Measurements from ENCODE around the gene SYNGR3.
"Not testable (repeated sequence)": the region's sequence is repeated elsewhere in the genome, so short reads cannot be mapped to it uniquely, and the experiment has no call there.

SYNGR3 gene

DNA sequence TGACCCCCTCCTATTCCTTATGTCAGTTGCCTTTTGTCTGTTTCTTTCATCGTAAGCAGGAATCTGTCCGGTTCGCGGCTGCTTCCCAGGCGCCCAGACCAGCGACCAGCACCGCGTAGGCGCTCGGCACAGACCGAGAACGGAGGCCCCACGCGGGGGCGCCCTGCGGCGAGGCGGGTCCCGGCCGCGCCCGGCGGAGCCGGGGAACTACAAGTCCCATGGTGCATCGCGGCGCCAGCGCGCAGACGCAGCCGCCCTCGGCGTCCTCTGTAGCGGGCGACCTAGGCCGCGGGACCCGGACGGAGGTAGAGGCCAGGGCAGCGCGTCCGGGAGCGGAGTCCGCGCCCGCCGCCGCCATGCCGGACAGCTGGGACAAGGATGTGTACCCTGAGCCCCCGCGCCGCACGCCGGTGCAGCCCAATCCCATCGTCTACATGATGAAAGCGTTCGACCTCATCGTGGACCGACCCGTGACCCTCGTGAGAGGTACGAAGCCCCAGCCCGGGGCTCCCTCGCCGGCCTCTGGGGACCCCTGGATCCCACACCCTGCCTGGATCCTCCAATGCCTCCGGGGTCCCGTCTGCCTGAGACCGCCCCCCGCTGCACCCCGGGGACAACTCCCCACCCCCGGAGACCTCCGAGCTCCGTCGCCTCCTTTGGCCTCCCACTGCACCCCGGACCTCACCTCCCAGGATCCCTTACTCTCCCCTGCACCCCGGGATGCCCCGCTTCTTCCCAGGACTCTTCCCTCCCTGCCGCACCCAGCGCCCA lies 30.3 kb upstream of the SYNGR3 start, which contains the start of gene NDUFB10:
NDUFB10 (plus strand) TSS at position 270 of the 771 bp plus-strand sequence; CDS start at position 357, 87 bp downstream.
- DNase-seq (ENCODE audit: low read depth), result peak; percentile 89

DNA sequence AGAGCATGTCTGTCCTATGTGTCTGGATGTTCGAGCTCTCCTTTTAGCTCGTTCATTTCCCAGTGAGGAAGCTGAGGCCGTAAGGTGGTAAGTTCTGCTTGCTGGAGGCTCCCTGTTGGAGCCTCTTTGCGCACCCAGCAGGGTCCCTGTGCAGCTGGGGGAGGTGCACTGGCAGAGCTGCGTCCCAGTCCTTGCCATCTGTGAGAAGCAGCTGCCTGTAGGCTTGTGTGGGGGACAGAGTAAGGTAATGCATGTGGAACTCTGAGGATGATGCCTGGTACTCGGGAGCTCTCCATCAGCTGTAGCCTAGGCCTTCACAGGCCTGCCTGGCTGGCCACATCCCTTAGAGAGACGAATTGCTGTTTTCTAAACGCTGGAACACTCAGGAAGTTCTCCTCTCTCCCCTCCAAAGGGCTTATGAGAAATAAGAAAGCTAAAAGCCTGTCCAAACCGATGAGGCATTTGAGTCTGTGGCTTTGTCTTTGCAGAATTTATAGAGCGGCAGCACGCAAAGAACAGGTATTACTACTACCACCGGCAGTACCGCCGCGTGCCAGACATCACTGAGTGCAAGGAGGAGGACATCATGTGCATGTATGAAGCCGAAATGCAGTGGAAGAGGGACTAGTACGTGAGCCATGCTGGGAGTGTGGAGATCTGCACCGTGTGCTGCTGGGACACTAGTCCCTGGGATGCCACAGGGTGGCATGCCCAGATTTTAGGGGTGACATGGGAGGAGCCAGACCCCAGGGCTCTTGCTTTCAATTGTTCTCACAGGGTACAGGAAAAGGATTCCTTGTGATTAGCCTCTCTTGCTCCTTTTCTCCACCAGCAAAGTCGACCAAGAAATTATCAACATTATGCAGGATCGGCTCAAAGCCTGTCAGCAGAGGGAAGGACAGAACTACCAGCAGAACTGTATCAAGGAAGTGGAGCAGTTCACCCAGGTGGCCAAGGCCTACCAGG lies 28.8 kb upstream of the SYNGR3 start:
- DNase-seq (ENCODE audit: low read depth), result no peak

DNA sequence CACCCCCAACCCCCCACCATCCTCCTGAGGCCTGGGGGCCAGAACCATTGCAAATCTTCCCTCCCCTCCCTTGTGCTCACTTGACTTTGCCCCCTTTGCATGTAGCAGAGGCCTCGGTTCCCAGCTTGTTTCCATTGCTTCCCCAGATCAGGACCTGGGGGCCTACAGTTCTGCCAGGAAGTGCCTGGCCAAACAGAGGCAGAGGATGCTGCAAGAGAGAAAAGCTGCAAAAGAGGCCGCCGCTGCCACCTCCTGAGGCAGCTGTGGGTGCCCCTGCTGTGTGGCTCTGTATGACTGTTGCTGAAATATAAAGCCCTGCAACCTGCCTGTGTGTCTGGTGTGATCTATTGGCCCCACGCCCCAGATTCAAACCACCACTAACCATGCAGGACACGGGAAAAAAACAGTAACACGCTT lies 28.1 kb upstream of the SYNGR3 start:
- DNase-seq (ENCODE audit: low read depth), result no peak

DNA sequence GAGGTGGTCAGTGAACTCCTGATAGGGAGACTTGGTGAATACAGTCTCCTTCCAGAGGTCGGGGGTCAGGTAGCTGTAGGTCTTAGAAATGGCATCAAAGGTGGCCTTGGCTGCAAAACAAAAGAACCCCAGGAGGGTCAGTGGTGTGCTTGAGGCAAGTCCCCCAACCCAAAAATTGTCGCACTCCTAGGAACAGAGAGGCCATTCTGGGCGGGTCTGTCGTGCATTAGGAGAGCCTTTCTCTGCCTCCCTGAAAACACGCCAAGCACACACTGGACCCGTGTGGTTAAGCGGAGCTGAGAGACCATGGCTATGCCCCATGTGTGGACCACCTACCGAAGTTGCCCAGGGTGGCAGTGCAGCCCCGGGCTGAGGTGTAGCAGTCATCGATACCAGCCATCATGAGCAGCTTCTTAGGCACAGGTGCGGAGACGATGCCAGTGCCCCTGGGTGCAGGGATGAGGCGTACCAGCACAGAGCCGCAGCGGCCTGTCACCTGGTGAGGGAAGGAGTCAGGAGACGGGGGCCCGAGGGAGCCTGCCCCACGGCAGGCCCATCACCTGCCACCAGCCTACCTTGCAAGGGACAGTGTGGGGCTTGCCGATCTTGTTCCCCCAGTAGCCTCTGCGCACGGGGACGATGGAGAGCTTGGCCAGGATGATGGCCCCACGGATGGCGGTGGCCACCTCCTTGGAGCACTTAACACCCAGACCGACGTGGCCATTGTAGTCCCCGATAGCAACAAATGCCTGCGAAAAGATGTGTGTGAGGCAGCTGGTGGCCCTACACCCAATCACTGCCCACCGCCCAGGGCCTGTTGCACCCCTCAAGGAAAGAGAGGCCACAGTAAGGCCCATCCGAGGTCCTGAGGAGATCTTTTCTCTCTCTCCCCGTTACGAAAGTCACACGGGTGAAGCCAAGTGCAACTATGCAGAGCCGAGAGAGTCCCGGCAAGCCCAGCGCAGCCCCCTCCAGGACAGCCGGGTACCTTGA lies 27.3 kb upstream of the SYNGR3 start:
- not testable (repeated sequence) for DNase-seq (ENCODE audit: low read depth)

DNA sequence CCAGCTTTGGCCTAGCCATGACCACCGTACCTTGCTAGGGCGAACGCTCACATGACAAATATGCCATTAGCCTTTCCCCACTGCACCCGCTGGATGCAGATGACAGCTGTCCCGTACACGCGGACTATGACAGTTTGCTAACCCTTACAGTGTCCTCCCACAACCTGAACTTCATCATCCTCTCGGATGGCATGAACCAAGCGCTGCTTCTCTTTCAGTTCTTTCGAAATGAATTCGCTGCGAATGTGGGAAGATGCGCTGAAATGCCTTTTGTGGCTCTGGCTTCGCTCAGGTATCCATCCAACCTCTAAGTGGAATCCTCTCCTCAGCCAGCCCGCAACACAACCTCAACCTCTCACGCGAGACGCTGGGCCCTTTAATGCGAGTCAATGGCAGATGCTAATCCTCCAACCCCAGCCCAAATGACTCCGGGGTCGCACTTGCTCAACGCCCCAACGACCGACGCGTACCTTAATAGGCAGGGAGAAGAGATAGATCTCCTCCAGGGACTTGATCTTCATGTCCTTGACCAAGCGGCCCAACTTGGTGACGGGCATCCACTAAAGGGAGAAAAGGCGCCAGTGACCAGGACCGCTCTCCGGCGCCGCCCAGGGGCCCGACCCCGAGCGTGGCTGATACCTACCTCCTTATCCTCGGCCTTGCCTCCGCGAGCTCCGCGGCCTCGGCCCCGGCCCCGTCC lies 25.8 kb upstream of the SYNGR3 start:
- DNase-seq (ENCODE audit: low read depth), result no peak

DNA sequence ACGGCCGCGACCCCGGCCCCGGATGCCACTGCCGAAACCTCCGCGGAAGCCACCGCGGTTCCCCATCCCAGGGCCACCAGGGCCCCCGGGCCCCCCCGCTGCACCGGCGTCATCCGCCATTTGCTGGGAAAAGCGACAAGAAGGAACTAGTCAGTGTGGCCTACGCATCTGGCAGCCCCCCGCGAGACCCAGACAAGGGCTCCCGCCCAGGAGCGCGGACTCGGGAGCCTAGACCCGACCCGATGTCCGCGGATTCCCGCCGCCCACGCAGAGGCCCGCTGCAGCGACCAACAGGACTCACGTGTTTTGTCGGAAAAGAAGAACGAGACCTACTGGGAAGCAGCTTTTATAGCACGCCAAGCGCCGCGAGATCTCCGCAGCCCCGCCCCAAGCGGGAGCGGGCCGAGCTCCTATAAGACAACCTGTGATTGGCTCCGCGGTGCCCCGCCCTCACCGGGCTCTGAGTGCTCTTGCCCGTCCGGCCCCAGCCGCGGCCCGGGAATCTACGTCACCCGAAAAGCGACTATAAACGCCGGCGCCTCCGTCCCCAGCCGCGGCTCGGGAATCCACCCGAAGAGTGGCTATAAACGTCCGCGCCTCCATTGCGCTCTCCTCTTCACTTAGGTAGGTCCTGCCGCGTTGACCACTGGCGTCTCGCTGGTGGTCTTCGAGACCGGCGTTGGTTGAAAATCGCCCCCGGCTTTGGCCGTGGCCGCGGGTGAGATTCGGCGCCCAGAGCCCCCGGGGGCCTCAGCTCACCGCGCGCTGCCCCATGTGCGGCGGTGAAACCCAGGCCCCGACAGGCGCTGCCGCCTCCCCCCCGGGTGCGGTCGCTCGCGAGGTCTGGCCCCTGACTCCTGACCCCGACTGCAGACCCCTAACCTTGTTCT lies 25.0 kb upstream of the SYNGR3 start, which contains the start of gene RPS2:
RPS2 (minus strand) TSS at position 321 of the 890 bp plus-strand sequence; CDS start at position 120, 201 bp downstream.
- peak; percentile 94 for DNase-seq (ENCODE audit: low read depth)

DNA sequence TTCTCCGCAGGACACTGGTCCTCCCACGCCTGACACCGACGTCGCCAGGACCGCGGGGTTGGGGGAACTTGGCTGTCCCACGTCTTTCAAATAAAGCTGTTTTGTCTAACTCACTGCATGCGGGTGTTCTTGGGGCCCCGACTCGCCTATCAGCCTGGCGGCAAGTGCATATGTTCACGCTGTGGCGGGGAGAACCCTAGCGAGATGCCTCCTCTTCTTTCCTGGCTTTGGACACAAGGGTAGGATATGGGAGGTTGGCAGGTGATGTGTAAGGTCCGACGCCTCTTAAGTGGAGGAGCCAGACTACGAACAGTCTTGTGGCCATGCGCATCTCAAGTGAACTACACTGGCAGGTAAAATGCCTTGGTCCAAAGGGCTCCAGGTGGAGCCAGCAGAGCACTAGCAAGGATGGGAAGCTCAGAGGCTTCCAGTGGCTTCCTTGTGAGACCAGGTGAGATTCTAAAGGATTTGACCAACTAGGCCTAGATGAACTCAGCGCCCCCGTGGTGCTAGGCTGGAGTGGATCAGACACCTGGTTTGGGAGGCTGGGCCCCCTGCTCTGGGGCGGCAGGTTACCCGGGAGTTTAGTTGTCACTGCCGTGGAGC lies 24.3 kb upstream of the SYNGR3 start:
- DNase-seq (ENCODE audit: low read depth), result no peak

DNA sequence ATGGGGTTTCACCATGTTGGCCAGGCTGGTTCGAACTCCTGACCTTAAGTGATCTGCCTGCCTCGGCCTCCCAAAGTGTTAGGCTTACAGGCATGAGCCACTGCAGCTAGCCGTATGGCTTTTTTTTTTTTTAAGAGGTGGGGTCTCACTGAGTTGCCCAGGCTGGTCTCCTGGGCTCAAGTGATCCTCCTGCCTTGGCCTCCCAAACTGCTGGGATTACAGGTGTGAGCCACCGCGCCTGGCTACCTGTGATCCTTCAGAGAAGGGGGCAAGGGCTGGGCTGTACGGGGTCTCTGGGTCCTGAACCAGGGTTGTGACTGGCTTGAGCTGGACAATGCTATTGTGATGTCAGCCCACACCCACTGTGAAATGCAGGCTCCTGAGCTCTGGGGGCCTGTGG lies 23.3 kb upstream of the SYNGR3 start, which contains the start of gene RNF151:
RNF151 (plus strand) TSS at position 397 of the 400 bp plus-strand sequence. CDS start 26 bp downstream, outside the sequence.
- DNase-seq (ENCODE audit: low read depth), result no peak

DNA sequence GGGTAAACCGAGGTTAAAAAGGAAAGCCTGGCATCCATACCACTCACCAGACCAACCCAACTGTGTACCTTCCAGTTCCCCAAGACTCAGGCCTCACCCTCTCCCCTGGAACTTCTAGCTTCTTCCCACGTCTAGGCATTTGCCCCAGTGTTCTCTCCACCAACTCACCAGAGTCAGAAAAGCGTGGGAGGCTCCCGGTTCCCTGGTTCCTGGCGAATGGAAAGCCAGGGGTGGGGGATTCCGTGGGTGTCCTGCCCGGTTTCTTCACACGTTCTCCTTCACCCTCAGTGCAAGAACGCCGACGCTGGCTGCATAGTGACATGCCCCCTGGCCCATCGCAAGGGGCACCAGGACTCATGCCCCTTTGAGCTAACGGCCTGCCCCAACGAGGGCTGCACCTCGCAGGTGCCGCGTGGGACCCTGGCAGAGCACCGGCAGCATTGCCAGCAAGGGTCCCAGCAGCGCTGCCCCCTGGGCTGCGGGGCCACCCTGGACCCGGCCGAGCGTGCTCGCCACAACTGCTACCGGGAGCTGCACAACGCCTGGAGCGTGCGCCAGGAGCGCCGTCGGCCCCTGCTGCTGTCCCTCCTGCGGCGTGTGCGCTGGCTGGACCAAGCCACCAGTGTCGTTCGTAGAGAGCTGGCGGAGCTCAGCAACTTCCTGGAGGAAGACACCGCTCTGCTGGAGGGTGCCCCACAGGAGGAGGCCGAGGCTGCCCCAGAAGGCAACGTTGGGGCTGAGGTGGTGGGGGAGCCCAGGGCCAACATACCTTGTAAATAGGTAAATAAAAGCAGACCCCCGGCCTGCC lies 21.4 kb upstream of the SYNGR3 start:
- DNase-seq (ENCODE audit: low read depth), result no peak

DNA sequence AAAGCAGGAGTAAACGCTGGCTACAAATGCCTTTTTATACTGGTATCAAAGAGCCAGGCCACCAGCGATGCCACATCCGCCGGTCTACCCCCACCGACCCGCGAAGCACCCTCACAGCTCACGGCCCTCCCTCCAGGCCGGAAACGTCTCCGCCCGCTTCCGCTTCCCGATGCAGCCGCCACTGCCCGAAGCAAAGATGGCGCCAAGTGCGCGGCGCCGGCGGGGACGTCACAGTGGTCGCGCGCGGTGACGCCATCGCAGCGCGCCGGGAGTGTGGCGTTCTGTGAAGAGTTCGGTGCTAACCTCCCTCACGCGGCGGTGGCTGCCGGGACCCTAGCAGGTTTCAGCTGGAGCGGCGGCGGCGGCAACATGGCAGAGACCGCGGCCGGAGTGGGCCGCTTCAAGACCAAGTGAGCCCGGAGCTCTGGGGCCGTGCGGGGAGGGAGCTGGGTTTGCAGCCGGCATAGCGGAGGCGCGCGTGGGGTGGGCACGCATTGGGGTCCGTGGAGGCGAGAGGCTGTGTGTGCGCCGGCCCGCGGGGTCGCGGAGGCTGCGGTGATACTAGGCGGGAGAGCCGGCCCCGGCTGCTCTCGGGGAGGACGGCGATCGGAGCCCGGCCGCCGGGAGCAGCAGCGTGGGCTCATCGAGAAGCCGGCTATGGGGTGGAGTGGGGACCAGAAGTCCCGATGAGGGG lies 17.8 kb upstream of the SYNGR3 start, which contains the start of gene TBL3:
TBL3 (plus strand) TSS at position 258 of the 694 bp plus-strand sequence; CDS start at position 370, 112 bp downstream.
- DNase-seq (ENCODE audit: low read depth), result peak; percentile 94

DNA sequence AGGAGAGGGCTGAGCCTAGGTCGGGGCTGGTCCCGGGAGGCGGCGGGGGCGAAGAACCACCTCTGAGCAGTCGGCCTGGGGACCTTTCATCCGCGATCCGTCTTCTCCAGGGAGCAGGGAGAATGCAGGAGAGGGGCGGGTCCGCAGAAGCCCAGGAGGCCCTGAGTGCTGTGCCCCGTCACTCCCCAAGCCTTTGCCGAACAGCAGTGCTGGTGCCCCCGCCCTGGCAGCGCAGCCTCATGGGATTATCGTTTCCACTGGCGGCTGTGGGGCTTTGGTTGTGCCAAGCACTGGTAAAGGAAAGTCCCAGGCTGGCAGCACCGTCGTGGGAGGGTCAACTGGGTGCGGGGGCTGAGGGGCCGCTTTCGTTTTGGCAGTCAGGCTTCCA lies 17.3 kb upstream of the SYNGR3 start:
- DNase-seq (ENCODE audit: low read depth), result no peak

DNA sequence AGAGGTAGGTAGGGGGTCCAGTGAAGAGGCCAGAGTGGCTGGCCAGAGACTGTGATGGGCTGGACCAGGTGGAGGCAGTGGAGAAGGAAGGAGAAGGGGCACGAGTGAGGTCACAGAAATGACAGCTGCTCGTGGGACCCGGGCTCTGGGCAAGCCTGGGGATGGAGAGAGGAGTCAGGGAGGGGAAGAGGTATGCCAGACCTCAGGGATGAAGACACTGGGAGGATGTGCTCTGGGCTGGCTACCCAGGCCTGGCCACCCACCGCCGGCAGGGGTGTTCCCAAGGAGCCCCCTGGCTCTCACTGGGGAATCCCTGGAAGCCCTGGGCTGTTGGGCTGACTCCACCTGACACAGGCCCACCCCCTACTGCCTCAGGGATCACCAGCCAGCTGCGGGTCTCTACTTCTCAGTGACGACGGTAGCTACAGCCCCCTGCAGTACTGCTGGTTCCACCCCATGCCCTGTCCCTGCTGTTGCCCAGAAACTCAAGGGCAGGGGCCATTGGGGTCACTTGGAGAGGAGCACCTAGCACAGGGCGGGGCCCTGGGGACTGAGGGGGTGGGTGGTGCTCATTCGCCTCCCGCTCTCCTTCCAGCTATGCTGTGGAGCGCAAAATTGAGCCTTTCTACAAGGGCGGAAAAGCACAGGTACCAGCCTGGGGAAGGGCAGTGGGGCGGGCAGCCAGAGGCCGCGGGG lies 16.2 kb upstream of the SYNGR3 start:
- DNase-seq (ENCODE audit: low read depth), result no peak

DNA sequence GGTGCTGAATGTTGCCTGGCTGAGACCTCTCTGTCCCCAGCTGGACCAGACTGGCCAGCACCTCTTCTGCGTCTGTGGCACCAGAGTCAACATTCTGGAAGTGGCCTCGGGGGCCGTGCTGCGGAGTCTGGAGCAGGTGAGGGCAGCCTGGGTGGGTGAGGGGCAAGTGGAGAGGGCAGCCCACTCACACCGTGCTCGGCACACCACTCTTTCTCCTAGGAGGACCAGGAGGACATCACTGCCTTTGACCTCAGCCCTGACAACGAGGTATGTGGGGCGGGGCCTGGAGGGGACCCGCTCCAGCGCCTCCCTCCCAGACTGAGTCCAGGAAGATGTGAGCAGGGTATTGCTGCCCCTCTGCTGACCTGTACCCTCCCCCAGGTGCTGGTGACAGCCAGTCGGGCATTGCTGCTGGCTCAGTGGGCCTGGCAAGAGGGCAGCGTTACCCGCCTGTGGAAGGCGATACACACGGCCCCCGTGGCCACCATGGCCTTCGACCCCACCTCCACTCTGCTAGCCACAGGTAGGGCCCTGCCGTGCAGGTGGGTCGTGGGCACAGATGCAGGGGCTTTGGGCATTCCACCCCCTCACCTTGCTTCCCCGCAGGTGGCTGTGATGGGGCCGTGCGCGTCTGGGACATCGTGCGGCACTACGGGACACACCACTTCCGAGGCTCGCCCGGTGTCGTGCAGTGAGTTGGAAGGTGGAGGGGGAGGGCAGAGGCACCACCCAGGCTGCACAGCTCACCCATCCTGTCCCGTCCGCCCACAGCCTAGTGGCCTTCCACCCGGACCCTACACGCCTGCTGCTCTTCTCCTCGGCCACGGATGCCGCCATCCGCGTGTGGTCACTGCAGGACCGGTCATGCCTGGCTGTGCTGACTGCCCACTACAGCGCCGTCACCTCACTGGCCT lies 15.4 kb upstream of the SYNGR3 start:
- no peak for DNase-seq (ENCODE audit: low read depth)

DNA sequence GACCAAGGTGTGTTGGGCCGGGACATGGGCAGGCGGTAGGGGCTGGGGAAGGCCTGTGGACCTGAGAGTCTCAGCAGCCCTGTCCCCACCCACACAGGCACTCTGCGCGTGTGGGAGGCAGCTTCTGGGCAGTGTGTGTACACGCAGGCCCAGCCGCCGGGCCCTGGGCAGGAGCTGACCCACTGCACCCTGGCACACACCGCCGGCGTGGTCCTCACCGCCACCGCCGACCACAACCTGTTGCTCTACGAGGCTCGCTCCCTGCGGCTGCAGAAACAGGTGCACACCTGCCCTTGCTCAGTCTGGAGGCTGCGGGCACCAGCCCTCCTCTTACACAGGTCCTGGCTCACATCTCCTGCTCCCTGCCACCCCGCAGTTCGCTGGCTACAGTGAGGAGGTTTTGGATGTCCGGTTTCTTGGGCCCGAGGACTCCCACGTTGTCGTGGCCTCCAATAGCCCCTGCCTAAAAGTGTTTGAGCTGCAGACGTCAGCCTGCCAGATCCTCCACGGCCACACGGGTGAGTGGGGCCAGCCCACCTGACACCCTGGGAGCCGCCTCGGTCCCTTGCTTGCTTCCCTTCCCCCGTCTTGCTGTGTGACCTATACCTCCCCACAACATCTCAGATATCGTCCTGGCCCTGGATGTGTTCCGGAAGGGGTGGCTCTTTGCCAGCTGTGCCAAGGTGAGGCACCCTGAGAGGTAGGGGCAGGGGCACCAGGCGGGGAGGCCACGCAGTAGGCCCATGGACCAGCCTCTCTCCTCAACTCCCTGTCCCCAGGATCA lies 14.1 kb upstream of the SYNGR3 start:
- no peak for DNase-seq (ENCODE audit: low read depth)

DNA sequence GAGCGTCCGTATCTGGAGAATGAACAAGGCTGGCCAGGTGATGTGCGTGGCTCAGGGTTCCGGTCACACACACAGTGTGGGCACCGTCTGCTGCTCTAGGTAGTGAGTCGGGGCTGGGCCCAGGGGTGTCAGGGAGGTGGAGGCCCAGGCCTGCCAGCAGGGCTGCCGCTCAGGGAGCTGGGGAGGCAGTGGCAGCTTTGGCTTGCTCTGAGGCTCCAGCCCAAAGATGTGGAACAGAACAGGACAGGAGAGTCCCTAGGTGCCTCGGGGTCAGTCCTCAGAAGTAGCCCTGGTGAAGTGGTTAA lies 13.6 kb upstream of the SYNGR3 start:
- no peak for DNase-seq (ENCODE audit: low read depth)
